ENCODE data around the gene SAMD10.
"Not testable (repeated sequence)": the region's sequence is repeated elsewhere in the genome, so short reads cannot be mapped to it uniquely, and the experiment has no call there.

SAMD10 gene

DNA sequence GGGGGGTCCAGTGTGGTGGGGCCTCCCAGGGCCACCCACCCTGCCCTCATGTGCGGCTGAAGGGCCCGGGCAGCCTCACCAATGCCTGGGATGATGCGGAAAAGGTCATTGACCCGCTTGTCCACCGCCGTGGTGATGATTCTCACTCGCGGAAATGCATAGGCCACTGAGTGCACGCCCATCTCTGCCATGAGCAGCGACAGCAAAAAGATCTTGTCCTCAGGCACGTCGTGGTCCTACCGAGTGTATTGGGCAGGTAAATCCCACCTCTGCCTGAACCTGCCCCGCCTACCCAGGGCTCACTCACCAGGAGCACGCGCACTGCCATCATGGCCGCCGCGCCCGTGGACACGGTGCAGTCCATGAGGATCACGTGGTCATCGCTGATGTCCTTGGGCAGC, 39.4 kb downstream of the SAMD10 start:
- DNase-seq = no peak

DNA sequence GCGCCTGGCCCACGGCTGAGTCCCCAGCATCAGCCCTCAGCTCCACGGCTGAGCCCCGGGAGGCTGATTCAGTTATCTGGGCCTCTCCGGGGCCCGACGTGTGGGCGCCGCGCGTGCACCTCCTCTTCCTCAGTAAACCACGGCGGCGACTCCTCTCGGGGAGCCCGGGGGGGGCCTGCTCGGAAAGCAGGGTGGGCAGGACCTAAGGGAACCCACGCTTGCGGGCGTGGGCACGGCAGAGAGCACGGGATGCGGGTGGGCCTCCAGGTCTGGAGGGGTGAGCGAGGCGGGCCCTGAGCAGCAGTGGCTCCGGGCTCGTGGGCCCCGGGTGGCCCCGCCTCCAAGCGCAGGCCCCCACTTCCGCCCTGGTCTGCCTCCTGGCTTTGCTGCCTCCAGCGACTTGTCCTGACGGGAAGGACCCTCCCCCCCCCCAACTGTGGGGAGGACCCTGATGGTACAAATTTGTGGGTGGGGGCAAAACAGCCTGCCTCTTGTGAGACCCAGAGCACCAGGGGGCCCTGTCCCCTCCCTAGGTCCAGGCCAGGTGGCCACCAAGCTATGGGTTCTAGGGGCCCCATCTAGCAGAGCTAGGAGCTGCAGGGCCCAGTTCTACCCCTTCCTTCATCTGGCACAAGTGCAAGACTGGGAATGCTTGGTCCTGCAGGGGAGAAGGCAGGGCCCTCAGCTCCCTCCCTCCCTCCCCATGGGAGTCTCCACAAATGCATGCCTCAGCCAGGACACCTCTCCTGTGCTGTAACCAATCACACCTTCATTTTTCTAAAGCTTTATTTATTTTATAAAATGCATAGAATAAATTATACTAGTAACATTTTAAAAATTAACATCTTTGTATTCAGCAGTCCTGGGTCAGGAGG, 40.1 kb downstream of the SAMD10 start:
- no peak for DNase-seq

DNA sequence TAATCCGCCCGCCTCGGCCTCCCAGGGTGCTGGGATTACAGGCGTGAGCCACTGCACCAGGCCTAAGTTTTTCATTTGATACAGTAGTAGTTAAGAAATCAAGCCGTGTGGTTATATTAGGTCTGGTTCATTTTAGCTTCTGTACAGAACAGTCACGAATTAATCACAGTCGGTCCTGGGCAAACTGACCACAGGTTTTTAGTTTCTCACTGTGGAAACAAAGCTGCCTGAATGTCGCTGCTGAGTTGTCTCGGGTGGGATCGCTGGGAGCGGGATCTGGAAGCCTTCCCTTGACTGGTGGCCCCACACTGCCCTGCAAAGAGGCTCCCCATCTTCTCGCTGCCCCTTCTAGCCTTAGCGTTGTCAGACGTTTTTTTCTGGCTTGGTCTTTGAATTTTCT, 41.8 kb downstream of the SAMD10 start:
- DNase-seq = no peak

DNA sequence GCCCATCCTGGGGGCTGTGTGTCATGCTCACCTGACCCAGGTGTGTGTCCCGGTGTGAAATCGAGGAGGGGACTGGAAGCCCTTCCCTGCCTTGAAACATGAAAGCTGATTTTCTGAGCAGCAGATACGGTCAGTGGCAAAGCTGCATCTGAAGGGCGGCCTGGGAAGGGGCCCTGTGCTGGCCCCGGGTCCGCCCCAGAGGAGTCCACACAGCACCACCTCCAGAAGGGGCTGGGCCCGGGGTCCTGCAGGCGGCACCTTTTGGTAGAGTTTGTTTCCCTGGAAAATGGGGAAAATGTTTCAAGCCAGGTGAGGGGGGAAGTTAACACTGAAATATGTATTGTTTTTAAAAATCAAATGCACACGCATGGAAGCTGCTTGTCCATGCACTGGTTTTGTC, 44.0 kb downstream of the SAMD10 start:
- no peak for DNase-seq

DNA sequence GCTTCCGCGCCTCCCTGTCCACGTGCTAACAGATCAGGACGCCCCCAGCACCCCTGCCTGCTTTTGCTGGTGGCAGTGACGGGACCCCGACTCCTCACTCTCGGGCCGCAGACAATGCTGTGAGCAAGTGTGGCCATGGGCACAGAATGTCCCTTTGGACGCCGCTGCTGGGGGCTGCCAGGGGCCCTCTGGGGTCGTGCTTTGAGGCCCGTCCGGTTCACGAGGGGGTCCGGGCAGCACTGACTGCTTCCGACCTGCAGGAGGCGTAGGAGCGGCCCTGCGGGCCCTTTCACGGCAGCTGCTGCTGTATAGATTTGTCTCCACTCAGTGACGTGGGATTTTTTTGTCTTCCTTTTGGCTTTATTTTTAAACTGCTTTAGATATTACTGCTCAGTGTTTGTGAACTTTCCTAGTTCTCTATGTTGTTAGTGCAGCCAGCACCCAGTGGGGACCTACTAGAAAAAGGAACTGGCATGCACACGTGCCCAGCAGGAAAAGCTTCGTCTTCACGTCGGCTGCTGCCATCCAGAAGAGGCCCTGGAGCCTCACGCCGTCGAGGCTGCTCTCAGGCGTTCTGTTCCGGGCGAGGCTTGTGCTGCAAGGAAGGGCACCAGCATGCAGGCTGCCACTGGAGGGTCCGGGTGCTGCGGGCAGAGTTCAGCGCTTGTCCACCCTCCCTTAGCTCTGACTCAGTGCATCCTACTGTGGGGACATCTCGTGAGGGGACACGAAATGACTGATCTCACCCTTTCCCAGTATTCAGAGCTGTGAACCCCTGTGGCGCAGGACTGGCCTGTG, 45.0 kb downstream of the SAMD10 start:
- no peak for DNase-seq

DNA sequence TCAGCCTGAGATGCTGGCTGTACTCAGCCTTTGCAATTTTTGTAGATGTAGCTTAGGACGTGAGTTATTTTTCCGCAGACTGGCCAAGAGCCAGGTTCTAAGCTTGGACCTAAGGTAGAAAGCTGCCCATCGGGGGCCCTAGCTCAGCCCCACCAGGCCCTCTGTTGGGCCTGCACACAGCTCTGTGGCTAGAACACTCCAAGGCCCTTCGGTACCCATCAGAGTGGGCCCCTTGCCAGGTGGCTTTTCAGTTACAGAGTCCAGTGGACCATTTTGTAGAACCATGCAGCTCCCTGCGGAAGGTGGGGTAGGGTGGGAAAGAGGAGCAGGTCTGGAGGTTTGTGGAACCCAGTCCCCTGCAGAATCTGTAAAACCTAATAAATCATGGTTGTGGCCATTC, 45.8 kb downstream of the SAMD10 start:
- no peak for DNase-seq

DNA sequence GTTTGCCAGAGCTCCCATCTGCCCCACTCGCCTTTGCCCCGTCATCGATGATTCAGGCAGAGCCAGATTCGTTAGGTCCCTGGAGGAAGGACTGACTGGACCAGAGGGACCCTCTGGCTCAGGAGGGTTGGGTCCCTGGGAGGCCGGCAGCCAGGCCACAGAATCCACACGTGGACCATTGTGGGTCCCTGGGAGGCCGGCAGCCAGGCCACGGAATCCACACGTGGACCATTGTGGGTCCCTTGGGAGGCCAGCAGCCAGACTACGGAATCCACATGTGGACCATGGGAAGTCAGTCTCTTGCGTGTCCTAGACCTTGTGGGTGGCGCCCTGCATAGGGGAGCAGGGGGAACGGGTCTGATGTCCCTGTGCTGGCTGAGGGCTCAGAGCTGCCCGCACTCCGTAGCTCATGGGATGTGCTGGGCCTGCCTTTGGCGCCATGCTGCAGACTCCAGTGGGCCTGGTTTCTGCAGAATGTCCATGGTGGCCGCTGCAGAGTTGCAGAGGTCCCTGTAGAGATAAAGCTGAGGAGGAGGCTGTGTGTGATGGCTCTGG, 46.8 kb downstream of the SAMD10 start:
- no peak for DNase-seq

DNA sequence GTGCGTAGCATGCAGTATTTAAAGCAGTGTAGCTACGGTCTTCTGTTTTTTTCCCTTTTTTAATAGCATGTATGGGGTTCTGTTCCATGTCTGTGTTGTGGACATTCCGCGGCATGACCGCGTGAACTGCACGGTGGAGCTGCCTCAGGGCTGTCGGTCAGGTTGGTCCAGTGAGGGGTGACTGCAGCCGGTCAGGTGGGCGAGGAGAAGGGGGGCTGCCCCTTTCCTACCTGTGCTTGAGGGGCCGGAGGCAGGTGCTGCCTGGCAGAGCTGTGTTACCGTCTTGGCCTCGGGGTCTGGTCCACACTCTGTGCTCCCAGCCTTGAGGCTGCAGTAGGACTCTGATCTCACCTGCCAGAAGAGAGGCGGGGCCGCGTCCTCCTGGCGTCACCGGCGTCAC, 47.7 kb downstream of the SAMD10 start:
- no peak for DNase-seq

DNA sequence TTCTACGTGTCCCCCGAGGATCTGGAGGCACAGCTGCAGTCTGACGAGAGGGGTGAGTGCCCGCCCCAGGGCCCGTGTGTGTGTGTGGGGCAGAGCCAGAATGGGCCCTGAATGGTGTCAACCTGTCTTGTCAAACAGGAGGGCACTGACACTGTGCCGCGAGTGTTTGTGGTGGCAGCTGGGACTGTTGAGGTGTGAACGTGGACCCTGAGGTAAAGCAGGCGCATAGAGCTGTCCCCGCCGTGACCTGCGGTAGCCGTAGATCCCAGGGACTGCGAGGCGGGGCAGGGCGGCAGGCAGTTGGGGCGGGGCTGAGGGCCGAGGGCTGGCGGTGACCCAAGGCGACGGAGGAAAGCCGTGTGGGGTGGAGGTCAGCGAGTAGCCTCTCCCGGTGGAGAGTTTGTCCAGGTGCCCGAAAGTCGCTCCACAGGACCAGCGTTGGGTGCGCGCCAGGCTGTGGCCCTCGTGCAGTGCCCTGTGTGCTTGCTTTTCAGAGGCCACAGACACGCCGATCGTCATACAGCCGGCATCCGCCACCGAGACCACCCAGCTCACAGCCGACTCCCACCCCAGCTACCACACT, 48.4 kb downstream of the SAMD10 start:
- no peak for DNase-seq

DNA sequence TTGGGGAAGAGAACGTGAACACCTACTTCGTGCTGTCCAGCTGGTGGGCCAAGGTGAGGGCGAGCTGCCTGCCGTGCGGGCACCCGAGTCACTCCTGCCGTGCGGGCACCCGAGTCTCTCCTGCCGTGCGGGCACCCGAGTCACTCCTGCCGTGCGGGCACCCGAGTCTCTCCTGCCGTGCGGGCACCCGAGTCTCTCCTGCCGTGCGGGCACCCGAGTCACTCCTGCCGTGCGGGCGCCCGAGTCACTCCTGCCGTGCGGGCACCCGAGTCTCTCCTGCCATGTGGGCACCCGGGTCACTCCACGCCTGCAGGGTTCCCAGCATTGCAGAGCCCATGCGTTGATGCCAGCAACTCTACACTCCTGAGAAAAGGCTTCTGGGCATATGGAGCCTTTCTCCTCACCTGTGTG, 50.0 kb downstream of the SAMD10 start:
- not testable (repeated sequence) for DNase-seq

DNA sequence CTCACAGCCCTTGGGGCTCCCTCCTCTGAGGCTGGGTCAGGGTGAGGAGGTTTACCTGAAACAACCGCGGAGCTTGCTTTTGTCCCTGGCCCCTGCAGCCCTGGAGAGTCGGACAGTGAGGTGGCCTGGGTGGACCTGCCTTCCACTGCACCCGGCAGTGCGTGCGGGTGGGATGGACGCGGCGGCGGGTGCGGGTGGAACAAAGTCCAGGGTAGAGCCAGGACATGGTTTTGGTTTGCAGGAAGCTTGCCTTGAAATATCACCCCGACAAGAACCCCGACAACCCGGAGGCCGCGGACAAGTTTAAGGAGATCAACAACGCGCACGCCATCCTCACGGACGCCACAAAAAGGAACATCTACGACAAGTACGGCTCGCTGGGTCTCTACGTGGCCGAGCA, 50.4 kb downstream of the SAMD10 start:
- no peak for DNase-seq

DNA sequence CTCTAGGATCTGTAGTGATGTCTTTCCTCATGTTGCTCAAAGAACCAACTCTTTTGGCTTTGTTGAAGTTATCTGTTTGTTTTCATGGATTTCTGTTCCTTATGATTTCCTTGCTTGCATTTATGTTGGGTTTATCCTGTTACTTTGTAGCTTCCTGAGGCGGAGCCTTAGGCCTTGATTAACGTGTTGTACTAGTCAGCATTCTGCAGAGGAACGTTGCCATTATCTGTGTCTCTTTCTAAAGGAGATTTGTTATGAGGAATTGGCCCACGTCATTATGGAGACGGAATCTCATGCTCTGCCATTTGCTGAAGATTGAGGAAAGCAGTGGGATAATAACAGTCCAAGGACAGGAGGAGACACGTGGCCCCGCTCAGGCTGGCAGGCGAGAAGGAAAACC, 53.1 kb downstream of the SAMD10 start:
- DNase-seq = no peak

DNA sequence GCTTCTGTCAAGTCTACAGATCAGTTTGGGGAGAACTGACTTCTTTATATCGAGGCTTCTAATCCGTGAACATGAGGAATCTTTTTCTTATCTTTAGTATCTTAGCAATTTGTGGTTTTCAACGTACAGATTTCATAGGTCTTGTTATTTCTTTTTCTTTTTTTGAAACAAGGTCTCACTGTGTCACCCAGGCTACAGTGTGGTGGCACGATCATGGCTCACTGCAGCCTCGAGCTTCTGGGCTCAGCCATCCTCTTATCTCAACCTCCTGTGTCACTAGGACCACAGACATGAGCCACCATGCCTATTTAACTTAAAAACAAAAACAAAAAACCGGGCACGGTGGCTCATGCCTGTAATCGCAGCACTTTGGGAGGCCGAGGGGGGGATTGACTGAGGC, 55.2 kb downstream of the SAMD10 start:
- no peak for DNase-seq
